ENCODE measurements around the gene NHSL1.

DNA sequence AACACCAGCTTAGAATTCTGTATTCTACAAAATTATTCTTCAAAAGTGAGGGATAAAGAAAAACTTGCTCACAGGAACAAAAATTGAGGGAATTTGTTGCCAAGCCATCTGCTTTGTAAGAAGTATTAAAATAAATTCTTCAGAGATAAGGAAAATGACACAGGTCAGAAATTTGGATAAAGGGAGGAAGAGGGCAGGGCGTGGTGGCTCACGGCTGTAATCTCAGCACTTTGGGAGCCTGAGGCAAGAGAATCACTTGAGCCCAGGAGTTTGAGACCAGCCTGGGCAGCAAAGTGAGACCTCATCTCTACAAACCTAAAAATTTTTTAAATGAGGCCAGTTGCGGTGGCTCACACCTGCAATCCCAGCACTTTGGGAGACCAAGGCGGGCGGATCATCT, 109.7 kb downstream of the NHSL1 start:
- TF ChIP-seq, protein P1, sequence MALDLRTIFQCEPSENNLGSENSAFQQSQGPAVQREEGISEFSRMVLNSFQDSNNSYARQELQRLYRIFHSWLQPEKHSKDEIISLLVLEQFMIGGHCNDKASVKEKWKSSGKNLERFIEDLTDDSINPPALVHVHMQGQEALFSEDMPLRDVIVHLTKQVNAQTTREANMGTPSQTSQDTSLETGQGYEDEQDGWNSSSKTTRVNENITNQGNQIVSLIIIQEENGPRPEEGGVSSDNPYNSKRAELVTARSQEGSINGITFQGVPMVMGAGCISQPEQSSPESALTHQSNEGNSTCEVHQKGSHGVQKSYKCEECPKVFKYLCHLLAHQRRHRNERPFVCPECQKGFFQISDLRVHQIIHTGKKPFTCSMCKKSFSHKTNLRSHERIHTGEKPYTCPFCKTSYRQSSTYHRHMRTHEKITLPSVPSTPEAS (tag by site-specific recombination; IDR thresholded peaks at IDR 0.05), result no peak
- TF ChIP-seq ZNF777 (tag by site-specific recombination; IDR thresholded peaks at IDR 0.05; ENCODE audit: borderline replicate concordance), result no peak
- TF ChIP-seq PRDM4 (tag by site-specific recombination; IDR thresholded peaks at IDR 0.05), result no peak
- no peak for TF ChIP-seq CTCF (tag by site-specific recombination; IDR thresholded peaks at IDR 0.05)
- TF ChIP-seq, protein P2, sequence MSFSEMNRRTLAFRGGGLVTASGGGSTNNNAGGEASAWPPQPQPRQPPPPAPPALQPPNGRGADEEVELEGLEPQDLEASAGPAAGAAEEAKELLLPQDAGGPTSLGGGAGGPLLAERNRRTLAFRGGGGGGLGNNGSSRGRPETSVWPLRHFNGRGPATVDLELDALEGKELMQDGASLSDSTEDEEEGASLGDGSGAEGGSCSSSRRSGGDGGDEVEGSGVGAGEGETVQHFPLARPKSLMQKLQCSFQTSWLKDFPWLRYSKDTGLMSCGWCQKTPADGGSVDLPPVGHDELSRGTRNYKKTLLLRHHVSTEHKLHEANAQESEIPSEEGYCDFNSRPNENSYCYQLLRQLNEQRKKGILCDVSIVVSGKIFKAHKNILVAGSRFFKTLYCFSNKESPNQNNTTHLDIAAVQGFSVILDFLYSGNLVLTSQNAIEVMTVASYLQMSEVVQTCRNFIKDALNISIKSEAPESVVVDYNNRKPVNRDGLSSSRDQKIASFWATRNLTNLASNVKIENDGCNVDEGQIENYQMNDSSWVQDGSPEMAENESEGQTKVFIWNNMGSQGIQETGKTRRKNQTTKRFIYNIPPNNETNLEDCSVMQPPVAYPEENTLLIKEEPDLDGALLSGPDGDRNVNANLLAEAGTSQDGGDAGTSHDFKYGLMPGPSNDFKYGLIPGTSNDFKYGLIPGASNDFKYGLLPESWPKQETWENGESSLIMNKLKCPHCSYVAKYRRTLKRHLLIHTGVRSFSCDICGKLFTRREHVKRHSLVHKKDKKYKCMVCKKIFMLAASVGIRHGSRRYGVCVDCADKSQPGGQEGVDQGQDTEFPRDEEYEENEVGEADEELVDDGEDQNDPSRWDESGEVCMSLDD (tag by site-specific recombination; IDR thresholded peaks at IDR 0.05), result no peak
- TF ChIP-seq ZNF157 (tag by site-specific recombination; IDR thresholded peaks at IDR 0.05), result no peak
